GM18867 (cell line): Measurements from ENCODE around the gene NLRX1.
A peak's percentile ranks its signal among the peaks of the same experiment; 100 is the strongest.
"Not testable (repeated sequence)": the region's sequence is repeated elsewhere in the genome, so short reads cannot be mapped to it uniquely, and the experiment has no call there.

ENCODE experiments used
- ATAC-seq: cut with Tn5 transposase; IDR thresholded peaks from one replicate; pipeline ENCODE4 v1.9.1; 2021; ENCODE audit warnings: mild to moderate bottlenecking, moderate library complexity; ENCODE audit not compliant: unreplicated experiment

NLRX1 gene

GRCh38 chr11:119205574-119206510 is 37.3 kb downstream of the NLRX1 start, which contains the start of gene CBL:
Gene CBL (plus strand): TSS chr11:119206339. CDS start chr11:119206418, 79 bp downstream.
- peak; percentile 81 for ATAC-seq

- ATAC-seq = peak; percentile 20
These were observed 38.2 kb downstream of the NLRX1 start for GRCh38 chr11:119206511-119207414.

GRCh38 chr11:119207415-119207960 is 39.0 kb downstream of the NLRX1 start:
- no peak for ATAC-seq

- no peak for ATAC-seq
These were observed 40.7 kb downstream of the NLRX1 start for GRCh38 chr11:119209186-119209585.

- ATAC-seq = no peak
These were observed 41.5 kb downstream of the NLRX1 start for GRCh38 chr11:119210050-119210449.

- ATAC-seq = no peak
These were observed 49.8 kb downstream of the NLRX1 start for GRCh38 chr11:119218141-119218878.

GRCh38 chr11:119222308-119222707 is 53.8 kb downstream of the NLRX1 start:
- no peak for ATAC-seq

- no peak for ATAC-seq
These were observed 54.4 kb downstream of the NLRX1 start for GRCh38 chr11:119222891-119223290.

GRCh38 chr11:119223856-119224255 is 55.3 kb downstream of the NLRX1 start:
- no peak for ATAC-seq

- ATAC-seq = not testable (repeated sequence)
These were observed 60.2 kb downstream of the NLRX1 start for GRCh38 chr11:119228535-119229287.

- no peak for ATAC-seq
These were observed 60.8 kb downstream of the NLRX1 start for GRCh38 chr11:119229288-119229672.

GRCh38 chr11:119229741-119230140 is 61.2 kb downstream of the NLRX1 start:
- no peak for ATAC-seq
